Upper lobe of left lung (tissue), 6 donors: ENCODE measurements around the gene BHLHE40. TPM values are rescaled to one million over a fixed set of nuclear protein-coding genes. Genes with fewer than 3 reads are reported as not detected.

Experiments used
- ATAC-seq, 2 donors: fragments of 200-7000 bp; cut with Tn5 transposase; one replicate each; pipeline ENCODE4 v1.9.1; 2022; ENCODE audit warnings: mild to moderate bottlenecking in 2 of 2, moderate library complexity in 2 of 2; ENCODE audit not compliant: low FRiP score in 2 of 2
- DNase-seq, 2 donors: peaks; one replicate each; pipeline ENCODE4 v3.0.0-alpha.2; 2019 to 2020
- H3K27ac ChIP-seq, 4 donors: fragments of 200-600 bp; sonication (generic); one replicate each; pipeline ENCODE4 v1.5.1; 2016 to 2019
- H3K27me3 ChIP-seq, 4 donors: fragments of 200-600 bp; sonication (generic); one replicate each; pipeline ENCODE4 v1.5.1; 2017 to 2019
- H3K36me3 ChIP-seq, 4 donors: fragments of 200-600 bp; sonication (generic); one replicate each; pipeline ENCODE4 v1.5.1; 2016 to 2019
- H3K4me1 ChIP-seq, 4 donors: fragments of 200-600 bp; sonication (generic); one replicate each; pipeline ENCODE4 v1.5.1; 2018 to 2019
- H3K4me3 ChIP-seq, 4 donors: fragments of 200-600 bp; sonication (generic); one replicate each; pipeline ENCODE4 v1.5.1; 2017 to 2019; ENCODE audit warnings: mild to moderate bottlenecking in 2 of 4, moderate library complexity in 1 of 4
- H3K9me3 ChIP-seq, 4 donors: fragments of 200-600 bp; sonication (generic); one replicate each; pipeline ENCODE4 v1.5.1; 2018 to 2019
- EP300 ChIP-seq, 4 donors: sonication (generic); formaldehyde crosslinking; IDR thresholded peaks; one replicate each; pipeline ENCODE4 v1.5.1; 2017; ENCODE audit warnings: antibody characterized with exemption in 4 of 4, control low read depth in 2 of 4
- POLR2A ChIP-seq, 4 donors: fragments of 450-650 bp; IDR thresholded peaks; one replicate each; pipeline ENCODE4 v1.5.1; 2016 to 2017; ENCODE audit warnings: antibody characterized with exemption in 4 of 4, mild to moderate bottlenecking in 2 of 4
- POLR2AphosphoS5 ChIP-seq, 2 donors: sonication (generic); formaldehyde crosslinking; IDR thresholded peaks; one replicate each; pipeline ENCODE4 v1.5.1; 2017; ENCODE audit warnings: antibody characterized with exemption in 2 of 2
- whole genome bisulfite sequencing, 2 donors: methylation state at CpG; one replicate each; pipeline ENCODE4 v1.1.5; 2017 to 2018; 5-methylcytosine and 5-hydroxymethylcytosine counted together
- total RNA-seq, 6 donors: library from RNA; depleted of rRNA in 4 of 6; stranded (reverse); fragments of >200 nt in 4 of 6; gene quantifications; one replicate each; pipeline versions ENCODE4 v1.1.0 to v1.2.1, GENCODE V29; 2016 to 2021
- TF ChIP-seq, protein P1 (sequence below), 6 experiments: fragments of 450-650 bp in 4 of 6; fragments of 200-600 bp in 2 of 6; sonication (generic) in 2 of 6; IDR thresholded peaks; one replicate each; pipeline ENCODE4 v1.5.1; 2016 to 2019; ENCODE audit warnings: antibody characterized with exemption in 6 of 6
- donor health status: DM: no; HTN: no; CAD: no; lungs with moderate emphysema.
- donor health status: DM: no; HTN: yes; CAD: no; lungs with severe emphysema.

Gene BHLHE40
- total RNA-seq, 6 donors from 2014 or later = 58.7 to 129 (median 78.6) TPM

DNA sequence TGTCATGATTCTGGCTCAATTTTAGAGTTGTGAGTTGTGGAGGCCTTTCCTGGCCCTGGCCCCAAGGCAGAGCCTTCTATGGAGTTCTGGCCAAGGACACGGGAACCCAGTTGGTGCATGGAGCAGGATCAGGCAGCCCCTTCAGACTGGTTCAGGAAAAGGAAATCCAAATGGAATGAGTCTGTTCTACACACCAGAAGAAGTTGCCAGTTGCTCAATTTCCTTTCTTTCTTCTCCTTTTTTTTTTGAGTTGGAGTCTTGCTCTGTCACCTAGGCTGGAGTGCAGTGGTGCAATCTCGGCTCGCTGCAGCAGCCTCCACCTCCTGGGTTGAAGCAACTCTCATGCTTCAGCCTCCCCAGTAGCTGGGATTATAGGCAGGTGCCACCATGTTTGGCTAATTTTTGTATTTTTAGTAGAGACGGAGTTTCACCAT lies 28.9 kb upstream of the BHLHE40 start:
- WGBS, 2 donors = 72 to 77% methylated on average over 4 of the region's 4 CpGs
- no peak overlapping the region for H3K27ac ChIP-seq
- ATAC-seq (peak in 1 of 2 donors; percentile 52), DNase-seq (peak in 1 of 2 donors; percentile 31)
- H3K4me1 ChIP-seq = peaks cover 0 to 6% (median 0%) of the 10 kb centered on the region in 4 donors
- no peaks in the 10 kb centered on the region for H3K9me3 ChIP-seq
- no peaks in the 10 kb centered on the region for H3K27me3 ChIP-seq
- no peak overlapping the region for H3K4me3 ChIP-seq
- TF ChIP-seq, protein P1, sequence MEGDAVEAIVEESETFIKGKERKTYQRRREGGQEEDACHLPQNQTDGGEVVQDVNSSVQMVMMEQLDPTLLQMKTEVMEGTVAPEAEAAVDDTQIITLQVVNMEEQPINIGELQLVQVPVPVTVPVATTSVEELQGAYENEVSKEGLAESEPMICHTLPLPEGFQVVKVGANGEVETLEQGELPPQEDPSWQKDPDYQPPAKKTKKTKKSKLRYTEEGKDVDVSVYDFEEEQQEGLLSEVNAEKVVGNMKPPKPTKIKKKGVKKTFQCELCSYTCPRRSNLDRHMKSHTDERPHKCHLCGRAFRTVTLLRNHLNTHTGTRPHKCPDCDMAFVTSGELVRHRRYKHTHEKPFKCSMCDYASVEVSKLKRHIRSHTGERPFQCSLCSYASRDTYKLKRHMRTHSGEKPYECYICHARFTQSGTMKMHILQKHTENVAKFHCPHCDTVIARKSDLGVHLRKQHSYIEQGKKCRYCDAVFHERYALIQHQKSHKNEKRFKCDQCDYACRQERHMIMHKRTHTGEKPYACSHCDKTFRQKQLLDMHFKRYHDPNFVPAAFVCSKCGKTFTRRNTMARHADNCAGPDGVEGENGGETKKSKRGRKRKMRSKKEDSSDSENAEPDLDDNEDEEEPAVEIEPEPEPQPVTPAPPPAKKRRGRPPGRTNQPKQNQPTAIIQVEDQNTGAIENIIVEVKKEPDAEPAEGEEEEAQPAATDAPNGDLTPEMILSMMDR (IDR thresholded peaks at IDR 0.05) = no peak
- TF ChIP-seq POLR2AphosphoS5 (IDR thresholded peaks at IDR 0.05) (no peak), POLR2A (IDR thresholded peaks at IDR 0.05) (no peak), EP300 (IDR thresholded peaks at IDR 0.05) (no peak)
- H3K36me3 ChIP-seq = no peaks in the 10 kb centered on the region

DNA sequence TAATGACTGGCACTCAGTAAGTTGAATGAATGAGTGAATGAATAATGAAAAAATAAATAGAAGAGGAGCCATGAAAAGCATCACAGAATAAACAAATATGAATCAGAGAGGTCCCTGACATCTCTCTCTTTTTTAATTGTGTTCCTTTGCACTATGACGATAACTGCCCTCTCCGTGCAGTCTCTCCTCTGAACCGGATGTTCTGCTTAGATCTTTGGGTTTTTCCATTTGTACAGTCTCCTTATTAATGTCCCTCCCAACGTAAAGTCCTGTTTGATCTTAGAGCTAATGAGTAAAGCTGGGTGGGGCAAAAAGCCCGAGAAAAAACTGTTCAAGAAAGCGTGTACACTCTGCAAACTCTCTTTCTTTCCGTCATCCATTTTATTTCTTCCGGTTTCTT lies 28.3 kb upstream of the BHLHE40 start:
- Histone ChIP-seq H3K4me3 (no peak overlapping the region), H3K27ac (no peak overlapping the region), H3K4me1 (peaks cover 0 to 6% (median 0%) of the 10 kb centered on the region in 4 donors), H3K9me3 (no peaks in the 10 kb centered on the region), H3K27me3 (no peaks in the 10 kb centered on the region), H3K36me3 (no peaks in the 10 kb centered on the region)
- no peak for ATAC-seq
- WGBS, 2 donors = 84 to 91% methylated on average over 8 of the region's 8 CpGs
- DNase-seq = no peak
- TF ChIP-seq, protein P1 (IDR thresholded peaks at IDR 0.05) = no peak
- no peak for TF ChIP-seq POLR2AphosphoS5 (IDR thresholded peaks at IDR 0.05)
- TF ChIP-seq EP300 (IDR thresholded peaks at IDR 0.05) = no peak
- TF ChIP-seq POLR2A (IDR thresholded peaks at IDR 0.05) = no peak

DNA sequence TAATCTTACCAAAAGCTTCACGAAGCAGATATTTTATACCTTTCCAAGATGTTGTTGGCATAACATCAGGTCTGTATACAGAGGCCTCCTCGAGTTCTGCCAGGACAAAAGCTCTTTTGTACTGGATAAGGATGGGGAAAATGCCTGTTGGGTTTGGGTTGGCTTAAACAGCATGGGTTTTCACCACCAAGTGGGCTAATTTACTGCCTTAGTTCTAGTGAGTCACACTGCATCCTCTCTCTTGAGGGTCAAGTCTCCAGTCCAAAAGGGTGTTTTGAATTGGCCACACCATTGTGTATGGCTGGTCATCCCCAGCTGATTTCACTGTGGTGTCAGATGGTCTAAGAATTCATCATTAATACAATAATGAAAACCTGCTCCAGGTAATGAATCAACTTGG lies 26.1 kb upstream of the BHLHE40 start:
- TF ChIP-seq, protein P1 (IDR thresholded peaks at IDR 0.05) = no peak
- TF ChIP-seq POLR2AphosphoS5 (IDR thresholded peaks at IDR 0.05) = no peak
- no peak for TF ChIP-seq EP300 (IDR thresholded peaks at IDR 0.05)
- no peak for TF ChIP-seq POLR2A (IDR thresholded peaks at IDR 0.05)
- 65 to 73% methylated on average over 2 of the region's 2 CpGs for WGBS, 2 donors
- H3K27ac ChIP-seq = no peak overlapping the region

DNA sequence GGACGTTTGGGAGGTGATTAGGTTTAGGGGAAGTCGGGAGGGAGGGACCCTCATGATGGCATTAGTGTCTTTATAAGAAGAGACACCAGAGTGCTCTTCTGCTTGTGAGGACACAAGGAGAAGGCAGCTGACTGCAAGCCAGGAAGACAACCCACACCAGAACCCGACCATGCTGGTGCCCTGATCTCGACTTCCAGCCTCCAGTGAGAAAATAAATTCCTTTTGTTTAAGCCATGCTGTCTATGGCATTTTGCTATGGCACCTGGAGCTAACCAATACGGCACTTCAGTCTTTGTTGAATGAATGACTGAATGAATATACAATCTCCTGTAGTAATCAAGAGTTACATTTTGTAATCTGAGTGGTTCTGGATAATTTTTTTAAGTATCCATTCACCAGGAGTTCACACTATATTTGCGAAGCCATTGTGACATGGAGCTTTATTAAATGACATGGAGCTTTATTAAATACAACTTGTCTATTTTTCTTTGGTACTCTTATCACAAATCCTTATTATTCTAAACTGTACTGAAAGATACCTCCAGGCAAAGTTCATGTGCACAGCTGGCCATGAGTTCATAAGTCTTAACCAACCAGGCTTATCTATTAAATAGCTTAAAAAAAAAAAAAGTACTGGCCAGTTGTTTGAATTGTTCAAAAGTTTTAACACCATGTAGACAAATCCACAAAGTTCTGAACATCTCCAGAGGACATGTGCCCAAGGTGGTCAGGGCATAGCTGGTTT lies 24.8 kb upstream of the BHLHE40 start:
- no peaks in the 10 kb centered on the region for H3K27me3 ChIP-seq
- DNase-seq (no peak), ATAC-seq (no peak)
- no peak for TF ChIP-seq POLR2A (IDR thresholded peaks at IDR 0.05)
- WGBS, 2 donors = 90 to 97% methylated on average over 6 of the region's 6 CpGs
- peaks cover 0 to 6% (median 0%) of the 10 kb centered on the region in 4 donors for H3K4me1 ChIP-seq
- no peaks in the 10 kb centered on the region for H3K36me3 ChIP-seq
- H3K4me3 ChIP-seq = no peak overlapping the region
- H3K27ac ChIP-seq = no peak overlapping the region
- peaks cover 0 to 6% (median 3%) of the 10 kb centered on the region in 4 donors for H3K9me3 ChIP-seq

More for the DNA sequence above, 26.1 kb upstream of the BHLHE40 start:
- H3K27me3 ChIP-seq = no peaks in the 10 kb centered on the region
- ATAC-seq (no peak), DNase-seq (no peak)
- H3K4me1 ChIP-seq = peaks cover 0 to 6% (median 0%) of the 10 kb centered on the region in 4 donors
- no peaks in the 10 kb centered on the region for H3K36me3 ChIP-seq
- H3K9me3 ChIP-seq = no peaks in the 10 kb centered on the region
- no peak overlapping the region for H3K4me3 ChIP-seq

DNA sequence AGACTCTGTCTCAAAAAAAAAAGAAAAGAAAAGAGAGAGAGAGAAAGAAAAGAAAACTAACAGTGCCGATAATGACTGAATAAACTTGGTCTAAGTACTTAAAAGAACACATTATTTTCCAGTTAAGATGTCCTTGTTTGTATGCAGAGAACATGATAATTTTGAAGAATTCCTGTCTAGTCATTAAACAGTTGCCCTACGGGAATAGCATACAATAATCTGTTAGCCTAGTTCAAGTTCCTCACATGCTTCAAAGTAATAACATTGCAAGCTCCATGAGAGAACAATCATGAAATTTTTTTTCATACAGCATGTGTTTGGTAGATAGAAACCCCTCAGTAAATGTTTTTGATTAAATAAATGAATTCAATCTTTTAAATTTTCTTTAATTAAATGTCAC lies 23.1 kb upstream of the BHLHE40 start:
- H3K27me3 ChIP-seq = no peaks in the 10 kb centered on the region
- ATAC-seq (no peak), DNase-seq (no peak)
- TF ChIP-seq EP300 (IDR thresholded peaks at IDR 0.05) = no peak
- TF ChIP-seq, protein P1 (IDR thresholded peaks at IDR 0.05) = no peak
- no peak for TF ChIP-seq POLR2A (IDR thresholded peaks at IDR 0.05)
- no peak for TF ChIP-seq POLR2AphosphoS5 (IDR thresholded peaks at IDR 0.05)
- H3K4me3 ChIP-seq = no peak overlapping the region
- peaks cover 0 to 6% (median 3%) of the 10 kb centered on the region in 4 donors for H3K9me3 ChIP-seq
- WGBS, 2 donors = 80 to 83% methylated on average over 2 of the region's 2 CpGs
- H3K27ac ChIP-seq = no peak overlapping the region
- no peaks in the 10 kb centered on the region for H3K4me1 ChIP-seq
- H3K36me3 ChIP-seq = no peaks in the 10 kb centered on the region
